CD4-positive, alpha-beta T cell treated with Interleukin-15 for 4 hours (primary cell): ENCODE data around the gene YLPM1.
A peak's percentile ranks its signal among the peaks of the same experiment; 100 is the strongest.

Source experiments
- DNase-seq: peaks from one replicate; pipeline ENCODE4 v3.0.0-alpha.2; 2020; ENCODE audit warnings: low spot score

Gene YLPM1

DNA sequence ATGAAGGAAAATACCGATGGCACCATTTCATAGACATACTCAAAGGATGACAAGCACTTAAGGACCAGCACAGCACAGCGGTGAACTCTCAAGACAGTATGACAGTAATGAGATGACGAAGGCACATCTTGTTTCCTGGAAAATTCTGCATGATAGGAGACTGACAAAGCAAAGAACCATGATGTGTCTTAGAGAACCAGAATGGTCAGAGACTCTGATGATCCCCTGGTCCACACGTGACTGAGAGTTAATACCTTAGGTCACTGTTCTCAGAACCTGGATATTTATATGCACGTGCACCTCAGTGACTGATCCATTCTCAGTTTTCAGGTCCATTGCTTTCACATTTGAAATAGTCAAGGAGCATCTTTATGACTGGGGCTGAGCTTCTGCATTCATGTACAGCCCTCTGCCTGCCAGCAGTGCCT is 77.5 kb downstream of the YLPM1 start:
- DNase-seq = peak; percentile 10

DNA sequence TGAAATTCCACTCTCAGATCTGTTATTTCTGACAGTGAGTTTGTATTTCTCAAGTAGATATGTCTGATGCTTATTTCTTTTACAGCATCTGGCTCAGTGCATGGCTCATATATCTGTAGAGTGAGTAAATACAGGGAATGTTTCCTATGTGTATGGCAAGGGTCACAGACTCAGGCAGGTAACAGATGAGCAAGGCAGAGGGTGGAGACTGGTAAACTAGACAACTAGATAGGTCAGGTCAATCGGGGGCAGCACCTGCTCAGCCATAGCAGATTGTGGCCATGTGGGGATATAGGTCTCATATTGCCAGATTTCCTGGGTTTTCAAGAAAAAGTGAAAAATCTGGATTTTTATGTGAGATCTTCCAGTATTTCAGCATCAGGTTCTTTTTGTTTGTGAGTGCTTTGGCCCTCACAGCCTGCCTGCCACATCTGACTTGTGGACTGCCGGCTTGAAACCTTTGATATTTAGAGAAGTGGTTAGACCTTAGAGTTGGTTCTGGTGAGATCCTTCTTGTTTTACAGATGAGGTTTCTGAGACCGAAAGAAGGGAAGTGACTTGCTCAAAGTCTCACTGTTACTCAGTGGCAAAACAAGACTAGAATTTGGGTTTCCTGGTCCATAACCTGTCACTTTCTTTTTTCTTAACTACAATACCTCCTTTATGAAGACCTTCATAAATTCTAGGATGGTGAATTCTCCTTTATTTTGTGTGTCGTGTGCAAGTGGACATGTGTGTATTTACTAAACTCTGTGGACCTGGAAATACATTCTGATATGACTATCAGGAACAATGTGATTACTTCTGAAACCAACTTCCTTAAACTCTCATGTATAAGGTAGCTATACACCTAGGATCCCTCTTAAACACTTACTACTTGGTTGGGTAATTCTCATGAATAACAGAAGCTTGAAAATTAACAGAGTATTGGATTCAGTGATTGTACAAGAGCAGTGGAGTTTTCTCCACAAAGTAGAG is 78.4 kb downstream of the YLPM1 start:
- peak; percentile 31 for DNase-seq

DNA sequence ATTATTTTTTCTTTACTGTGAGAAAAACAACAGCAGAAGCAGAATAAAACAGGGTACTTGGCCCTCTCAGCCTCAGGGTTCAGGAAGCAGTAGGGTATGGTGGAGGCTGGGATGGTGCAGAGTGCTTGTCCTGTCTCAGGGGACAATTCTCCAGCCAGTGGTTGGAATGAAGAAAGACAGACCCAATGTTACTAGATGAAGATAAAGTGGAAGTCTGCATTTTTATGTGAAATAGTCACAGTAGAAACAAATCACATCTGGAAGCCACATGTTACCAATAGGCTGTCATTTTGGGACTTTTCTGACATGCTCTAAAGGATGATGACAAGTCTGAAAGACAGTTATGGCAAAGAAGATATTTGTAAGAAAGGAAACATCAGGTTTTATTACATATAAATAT is 80.5 kb downstream of the YLPM1 start:
- no peak for DNase-seq

DNA sequence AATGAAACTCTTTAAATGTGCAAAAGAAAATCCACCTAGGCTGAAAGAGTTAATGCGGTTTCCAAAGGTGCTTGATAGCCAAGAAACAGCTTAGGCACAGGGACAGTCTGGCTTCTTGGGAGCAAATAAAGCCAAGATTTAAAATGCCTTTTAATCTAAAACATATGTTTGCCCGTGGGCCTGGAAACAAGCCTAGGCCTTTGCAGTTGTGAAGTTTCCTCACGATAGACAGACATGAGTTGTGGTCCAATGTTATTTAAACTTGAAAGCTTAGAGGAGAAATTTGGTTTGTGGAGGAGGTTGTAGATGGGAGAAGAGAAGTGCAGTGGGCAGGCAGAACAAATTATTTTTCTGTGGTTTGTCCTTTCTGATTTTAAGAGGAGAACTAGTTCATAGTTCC is 83.1 kb downstream of the YLPM1 start:
- no peak for DNase-seq

DNA sequence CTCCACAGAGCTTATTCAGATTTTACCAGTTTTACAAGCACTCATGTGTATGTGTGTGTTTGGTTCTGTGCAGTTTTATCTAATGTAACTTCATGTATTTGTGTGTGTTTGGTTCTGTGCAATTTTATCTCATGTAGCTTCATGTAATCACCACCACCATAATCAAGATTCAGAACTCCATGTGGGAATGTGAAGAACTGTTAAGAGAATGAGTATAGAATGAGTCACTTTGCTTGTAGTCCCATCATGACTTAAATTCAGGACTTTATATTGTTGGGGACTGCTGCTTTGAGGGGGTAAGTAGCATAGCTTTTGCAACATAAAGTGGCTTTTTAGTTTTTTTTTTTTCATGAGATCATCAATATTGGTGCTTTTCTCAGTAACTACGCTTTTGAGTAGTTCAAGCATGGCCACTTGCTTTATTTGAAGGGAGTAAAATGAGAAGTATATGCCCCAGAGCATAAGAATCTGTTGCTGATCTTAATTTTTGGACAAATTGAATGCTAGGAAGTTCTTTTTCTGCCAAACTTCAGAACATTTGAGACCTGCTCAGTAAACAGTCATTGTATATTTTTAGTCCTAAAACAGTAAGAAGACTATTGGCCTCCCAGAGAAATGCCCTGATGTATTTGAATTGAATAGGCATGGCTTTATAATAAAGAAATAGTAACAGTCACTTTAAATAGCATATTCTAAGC is 84.0 kb downstream of the YLPM1 start:
- DNase-seq = no peak

DNA sequence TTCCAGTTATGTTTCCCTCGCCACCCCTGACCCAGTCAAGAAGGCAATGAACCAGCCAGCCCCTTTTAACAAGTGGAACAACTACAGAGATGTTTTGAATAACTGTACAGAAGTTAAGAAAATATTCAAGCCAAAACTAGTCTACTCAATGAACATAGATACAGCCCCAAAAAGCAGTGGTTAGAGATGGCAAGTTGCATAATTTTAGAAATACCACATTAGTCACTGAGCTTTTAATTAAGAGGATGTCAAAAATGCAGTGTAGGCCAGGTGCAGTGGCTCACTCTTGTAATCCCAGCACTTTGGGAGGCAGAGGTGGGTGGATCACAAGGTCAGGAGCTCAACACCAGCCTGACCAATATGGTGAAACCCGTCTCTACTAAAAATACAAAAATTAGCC is 85.7 kb downstream of the YLPM1 start:
- no peak for DNase-seq

DNA sequence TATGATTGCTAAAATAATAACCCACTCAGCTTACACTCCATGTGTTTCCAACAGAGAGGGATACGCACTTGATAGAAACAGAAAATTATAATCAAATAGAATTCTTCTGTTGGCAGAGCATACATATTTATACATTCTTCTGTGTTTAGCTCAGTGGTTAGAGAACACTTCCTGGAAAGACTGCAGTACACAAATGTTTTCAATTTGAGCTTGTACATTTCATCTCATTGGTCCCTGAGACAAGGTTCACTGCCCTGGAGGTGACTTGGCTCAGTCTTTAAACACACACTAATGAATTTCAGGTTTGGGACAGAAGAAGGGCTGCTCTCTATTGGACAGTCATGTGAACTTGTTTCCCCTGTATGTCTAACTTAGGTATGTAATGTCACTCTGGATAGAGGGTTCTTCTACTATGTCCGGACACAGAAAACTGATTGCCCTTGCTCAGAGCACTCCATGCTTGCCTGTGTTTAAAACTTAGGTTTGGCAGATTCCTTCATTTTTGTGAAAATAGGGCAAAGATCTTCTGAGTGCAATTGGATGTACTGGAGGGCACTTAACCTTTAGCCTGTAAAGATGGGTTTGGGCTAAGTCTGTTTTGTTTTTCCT is 89.9 kb downstream of the YLPM1 start:
- peak; percentile 3 for DNase-seq

DNA sequence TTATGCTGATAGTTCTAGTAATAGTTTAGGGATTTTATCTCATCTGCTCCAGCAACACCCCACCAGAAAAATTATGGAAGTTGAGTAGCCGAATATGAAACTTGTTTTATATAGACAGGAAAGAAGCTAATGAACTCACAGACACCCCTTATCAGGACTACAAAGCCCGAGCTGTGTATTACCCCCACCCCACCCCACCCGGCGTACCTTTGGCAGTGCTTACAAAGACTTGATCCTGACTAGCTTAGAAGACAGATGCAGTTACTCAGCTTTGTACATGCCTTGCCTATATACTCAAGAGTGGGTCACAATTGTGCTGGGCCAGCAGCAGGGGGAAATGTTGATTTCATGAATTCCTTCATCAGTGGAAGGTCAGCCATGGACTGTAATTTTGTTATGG is 90.5 kb downstream of the YLPM1 start:
- no peak for DNase-seq

DNA sequence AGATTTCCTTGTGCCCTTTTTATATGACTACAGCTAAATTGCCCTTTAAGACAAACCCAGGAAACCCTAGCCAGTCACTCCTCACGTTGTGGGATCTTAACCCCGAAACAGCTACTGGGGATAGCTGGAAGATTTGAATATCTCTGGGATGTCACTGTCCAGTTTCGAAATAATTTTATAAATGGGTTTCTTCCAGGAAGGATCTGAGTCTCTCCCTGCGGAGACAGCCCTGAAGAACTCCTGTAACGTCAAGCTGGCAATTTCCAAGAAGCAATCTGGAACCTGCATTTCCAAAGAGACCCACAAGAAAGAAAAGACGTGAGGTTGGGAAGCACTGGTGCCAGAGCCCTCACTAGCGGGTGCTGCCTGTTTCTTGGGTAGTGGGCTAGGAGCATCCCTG is 91.9 kb downstream of the YLPM1 start:
- DNase-seq = no peak

DNA sequence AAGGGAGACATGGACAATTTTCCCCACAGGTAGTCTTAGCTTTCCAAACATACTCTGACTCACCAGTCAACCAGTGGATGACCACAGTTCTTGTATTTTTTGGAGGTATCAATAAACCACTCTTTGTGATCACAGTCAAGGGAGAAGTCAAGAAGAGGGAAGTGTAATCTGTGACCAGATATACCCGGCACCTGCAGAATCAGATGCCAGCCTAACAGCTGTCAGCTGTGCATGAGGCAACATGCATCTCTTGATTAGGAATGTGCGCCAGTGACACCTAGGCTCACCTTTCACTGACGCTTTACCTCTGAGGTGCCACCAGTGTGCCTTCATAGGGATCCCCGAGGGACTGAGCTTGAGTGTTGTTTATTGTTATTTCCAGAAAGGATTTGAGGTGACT is 92.8 kb downstream of the YLPM1 start:
- DNase-seq = no peak

DNA sequence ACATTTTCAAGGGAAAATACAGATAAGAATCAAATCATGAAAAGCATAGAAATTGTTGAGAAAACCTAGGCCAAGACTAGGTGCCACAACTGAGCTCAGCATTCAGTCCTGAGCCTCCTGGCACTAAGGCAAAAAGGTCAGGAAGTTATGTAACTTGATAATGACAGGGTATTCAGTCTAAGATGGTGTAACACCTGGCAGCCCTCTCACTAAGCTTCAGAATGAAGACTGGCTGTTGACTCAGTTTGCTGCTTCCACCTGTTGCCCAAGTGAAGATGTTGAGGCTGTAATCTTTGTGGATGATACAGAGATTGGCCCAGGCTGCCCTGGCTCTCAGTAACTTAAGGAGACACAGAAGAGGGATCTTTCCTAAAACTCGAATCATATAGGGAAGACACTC is 93.2 kb downstream of the YLPM1 start:
- no peak for DNase-seq

DNA sequence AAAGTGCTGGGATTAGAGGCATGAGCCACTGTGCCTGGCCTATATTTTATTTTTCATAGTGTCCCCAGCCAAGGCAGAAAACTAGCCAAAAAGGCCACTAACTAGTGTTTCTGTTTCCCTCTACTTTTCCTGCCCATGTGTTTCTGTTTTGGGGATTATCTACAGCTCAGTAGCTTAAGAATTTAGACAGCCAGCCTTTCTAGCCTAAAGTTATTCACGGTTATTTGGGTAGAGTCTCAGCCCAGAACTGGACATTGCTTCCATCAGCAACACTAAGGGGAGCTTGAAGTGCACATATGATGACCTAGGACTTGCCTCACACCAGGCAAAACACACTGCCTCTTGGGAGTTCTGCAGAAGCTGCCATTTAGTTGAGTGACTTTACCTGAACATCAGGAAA is 94.9 kb downstream of the YLPM1 start:
- DNase-seq = no peak

DNA sequence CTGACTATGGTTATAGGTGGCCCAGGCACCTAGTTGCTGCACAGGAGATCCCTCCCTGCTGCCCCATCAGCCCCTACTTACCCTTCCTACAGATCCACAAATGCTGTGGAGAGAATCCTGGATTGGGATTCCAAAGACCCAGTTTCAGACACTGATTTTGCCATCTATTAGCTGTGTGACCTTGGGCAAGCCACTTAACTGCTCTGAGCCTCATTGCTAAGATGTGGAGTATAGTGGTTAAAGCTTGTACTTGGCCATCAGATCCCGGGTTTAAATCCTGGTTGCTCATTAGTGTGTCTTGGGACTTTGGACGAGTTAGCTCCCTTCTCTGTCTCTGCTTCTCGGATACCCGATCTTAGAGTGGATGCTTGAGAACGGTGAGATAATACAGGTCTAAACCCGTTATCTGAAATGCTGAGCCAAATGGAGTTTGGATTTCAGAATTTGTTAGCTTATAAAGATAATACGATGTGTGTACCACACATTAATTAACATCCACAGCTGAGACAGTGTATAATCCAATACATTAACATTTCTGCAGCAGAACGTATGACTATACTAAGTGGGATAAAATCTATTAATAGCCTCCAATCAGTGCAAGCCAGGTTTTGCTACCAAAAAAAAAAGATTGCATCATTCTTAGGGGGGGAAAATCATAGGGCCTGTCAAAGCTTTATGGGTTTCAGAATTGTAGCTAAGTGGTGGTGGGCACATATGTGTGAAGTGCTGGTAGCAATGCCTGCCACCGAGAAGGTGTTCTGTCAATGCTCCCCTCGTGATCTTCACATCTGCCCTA is 96.8 kb downstream of the YLPM1 start:
- DNase-seq = no peak

DNA sequence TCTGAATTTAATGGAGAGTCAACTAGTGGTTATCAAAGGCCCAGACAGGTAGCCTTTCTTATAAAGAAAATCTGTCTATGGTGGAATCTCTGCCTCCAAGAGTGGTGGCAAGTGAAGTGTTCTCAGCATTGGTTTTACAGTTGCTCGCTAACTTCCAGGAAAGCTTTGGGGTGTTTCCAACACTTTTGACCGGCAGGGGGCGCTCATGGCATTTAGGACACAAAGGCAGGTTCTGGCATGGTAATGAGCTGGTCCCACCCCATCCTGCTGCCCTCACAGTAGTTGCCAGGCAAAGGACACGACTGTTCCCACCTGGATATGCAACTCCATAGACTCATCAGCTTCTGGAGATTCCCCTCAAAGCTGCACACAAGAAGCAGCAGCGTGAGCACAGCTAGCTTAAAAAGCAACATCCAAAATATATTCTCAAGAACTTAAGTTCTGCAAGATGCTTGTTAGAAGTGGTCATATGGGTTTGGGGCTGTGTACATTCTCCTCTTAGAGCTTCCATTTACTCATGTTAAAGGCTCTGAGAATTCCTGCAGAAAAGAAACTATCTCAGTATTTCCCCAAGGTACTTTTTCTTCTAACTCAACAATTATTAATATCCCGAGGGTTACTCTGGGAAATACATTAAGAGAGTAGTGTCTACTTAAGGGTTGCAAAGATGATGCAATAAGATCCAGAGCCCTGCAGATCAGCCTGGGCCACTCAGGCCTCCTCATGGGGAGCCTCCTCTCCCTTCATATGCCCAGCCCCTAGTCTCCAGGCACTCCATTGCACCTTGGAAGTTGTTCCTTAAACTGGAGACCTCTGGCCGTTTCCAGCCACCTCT is 98.0 kb downstream of the YLPM1 start:
- peak; percentile 92 for DNase-seq

DNA sequence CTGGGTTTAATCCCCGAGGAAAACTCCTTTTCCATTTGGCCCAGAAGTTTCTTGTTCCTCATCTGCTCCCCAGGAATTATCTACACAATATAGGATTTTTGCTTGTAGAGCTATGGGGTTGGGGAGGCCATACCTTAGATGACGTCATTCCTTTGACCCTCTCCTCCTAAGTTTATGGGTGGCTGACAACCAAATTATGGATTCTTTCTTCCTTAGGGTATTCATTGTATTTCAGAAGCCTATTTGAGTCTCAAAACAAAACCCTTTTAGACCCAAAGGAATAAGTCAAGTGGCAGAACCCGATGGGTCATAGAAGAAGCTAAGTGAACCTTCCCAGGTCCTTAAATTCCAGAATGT is 98.6 kb downstream of the YLPM1 start:
- no peak for DNase-seq

DNA sequence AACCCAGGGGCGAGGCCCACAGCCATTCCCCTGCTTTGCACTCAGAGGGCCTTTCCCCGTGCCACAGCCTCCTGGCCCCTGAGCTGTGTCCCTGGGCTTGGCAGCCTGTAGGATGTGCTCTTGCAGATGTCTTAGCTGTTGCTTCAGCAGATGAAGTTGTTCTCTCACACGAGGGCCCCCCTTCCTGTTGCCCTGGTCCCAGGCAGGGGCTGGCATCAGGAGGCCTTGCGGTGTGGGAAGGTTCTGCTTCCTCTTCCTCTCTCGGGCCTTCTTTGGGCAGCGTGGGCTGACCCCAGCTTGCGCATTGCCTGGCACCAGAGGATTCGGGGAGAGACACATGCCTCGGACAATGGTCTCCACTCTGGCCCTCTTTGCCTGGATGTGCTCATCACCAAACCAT is 100.2 kb downstream of the YLPM1 start:
- DNase-seq = no peak

DNA sequence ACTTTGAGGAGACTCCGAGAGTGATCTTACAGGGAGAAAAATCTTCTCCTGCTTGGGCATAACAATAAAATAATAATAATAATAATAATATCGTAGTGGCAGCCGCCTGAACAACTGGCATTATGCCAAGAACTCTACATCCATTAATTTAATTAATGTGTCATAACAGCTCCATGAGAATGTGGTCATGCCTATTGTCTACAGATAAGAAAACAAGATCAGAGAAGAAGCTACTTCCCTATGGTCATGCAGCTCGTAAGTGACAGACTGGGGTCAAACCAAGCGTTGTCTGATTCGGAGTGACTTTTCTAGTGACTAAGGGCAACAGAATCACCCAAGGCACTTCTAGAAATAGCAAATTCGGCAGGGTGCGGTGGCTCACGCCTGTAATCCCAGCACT is 101.1 kb downstream of the YLPM1 start:
- no peak for DNase-seq

DNA sequence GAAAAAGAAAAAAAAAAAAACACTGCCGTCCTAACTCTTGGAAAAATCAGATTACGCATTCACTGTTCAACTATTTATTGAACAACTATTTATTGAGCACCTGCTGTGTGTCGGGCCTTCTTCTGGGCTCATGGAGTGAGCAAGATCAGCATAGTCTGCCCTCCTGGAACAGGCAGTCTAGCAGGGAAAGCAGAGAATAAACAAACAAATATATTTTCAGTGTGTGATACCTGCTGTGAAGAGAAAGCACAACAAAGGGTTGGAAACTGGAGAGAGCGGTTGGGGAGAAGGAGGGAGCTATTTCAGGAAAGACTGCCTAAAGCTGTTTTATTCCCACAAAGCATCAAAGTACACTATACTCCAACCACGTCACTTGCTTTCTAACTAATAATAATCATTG is 102.0 kb downstream of the YLPM1 start:
- no peak for DNase-seq

DNA sequence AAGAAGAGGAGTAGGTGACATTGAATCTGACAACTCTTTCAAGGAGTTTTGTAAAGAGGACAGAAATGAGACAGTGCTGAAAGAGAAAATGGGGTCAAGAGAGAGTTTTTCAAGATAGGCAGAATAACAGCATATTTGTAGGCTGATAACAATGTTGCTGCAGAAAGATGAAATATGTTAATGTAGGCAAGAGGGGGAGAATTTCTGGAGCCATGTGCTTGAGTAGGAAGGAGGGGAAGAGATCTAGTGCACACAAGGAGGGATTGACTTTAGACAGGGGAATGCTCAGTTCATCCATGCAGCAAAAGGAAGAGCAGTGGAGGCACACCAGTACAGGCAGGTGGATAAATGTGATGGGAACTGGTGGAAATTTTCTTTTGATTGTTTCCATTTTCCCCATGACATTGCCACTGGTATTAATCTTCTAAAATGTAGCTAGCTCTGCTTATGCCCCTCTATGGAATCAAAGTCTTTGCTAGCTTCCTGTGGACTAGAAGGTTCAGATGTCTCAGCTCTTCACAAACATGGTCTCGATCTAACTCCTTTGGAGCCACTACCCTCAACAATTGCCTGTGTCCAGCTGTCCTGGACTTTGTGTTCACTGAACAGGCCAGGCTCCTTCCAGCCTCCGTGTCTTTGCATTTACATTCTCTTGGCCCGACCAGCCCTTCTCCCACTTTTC is 103.7 kb downstream of the YLPM1 start:
- DNase-seq = no peak

DNA sequence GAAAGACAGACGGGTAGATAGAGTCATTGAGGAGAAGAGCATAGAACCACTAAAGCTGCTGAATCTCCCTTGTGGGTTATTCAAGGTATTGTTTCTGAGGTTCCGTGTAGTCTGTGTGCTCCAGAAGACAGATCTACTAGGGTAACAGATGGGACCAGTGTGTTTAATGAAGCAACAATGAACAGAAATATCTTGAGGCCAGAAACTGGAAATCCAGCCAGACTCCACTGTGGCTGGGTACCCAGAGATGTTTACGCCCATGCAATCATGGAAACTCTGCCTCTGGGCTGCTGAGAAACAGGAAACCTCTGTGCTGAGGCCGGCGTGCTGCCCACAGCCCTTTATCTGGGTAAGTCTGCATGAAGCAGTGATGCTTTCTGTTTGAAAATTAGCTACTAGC is 104.6 kb downstream of the YLPM1 start:
- DNase-seq = peak; percentile 35

DNA sequence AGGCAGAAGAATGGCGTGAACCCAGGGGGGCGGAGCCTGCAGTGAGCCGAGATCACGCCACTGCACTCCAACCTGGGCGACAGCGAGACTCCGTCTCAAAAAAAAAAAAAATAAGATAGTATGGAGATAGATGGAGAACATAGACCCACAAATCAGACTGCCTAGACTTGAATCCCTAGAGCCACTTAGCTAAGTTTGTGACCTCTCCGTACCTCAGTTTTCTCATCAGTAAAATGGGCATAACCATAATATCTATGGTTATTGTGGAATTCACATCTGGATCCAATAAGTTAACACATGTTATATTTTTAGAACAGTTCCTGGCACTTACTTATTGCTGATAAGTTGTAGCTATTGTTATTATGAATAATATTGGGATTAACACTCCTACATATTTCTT is 105.6 kb downstream of the YLPM1 start:
- DNase-seq = no peak
